Measurements from ENCODE around the gene ISG15. TPM values are rescaled to one million over a fixed set of nuclear protein-coding genes. Genes with fewer than 3 reads are reported as not detected.

Gene ISG15
- total RNA-seq, 2 donors from 2014 or later: 81.0 to 197 TPM

Other genes starting within 250 kb of the ISG15 start
- gene SAMD11, start 89.6 kb upstream of the ISG15 start, total RNA-seq: under 1 TPM; 0.12 to 0.17 TPM
- 10 to 100 TPM; 72.7 to 90.0 TPM for gene NOC2L, start 54.2 kb upstream of the ISG15 start, total RNA-seq
- gene KLHL17, start 52.9 kb upstream of the ISG15 start, total RNA-seq: 10 to 100 TPM; 12.7 to 22.8 TPM
- gene PLEKHN1, start 47.0 kb upstream of the ISG15 start, total RNA-seq: 1 to 10 TPM; 1.9 to 2.3 TPM
- not detected for gene PERM1, start 31.4 kb upstream of the ISG15 start, total RNA-seq
- gene HES4, start 13.4 kb upstream of the ISG15 start, total RNA-seq: 1 to 10 TPM; 7.8 to 9.9 TPM
- gene AGRN, start 6.6 kb downstream of the ISG15 start, total RNA-seq: 100 to 1,000 TPM in 1 of 2 donors, 10 to 100 TPM in 1; 69.0 to 112 TPM
- gene RNF223, start 60.8 kb downstream of the ISG15 start, total RNA-seq: under 1 TPM in 1 of 2 donors, not detected in 1; 0.12 TPM
- 10 to 100 TPM; 18.0 to 18.6 TPM for gene C1orf159, start 102.6 kb downstream of the ISG15 start, total RNA-seq
- under 1 TPM in 1 of 2 donors, not detected in 1; 0.36 TPM for gene TTLL10, start 160.4 kb downstream of the ISG15 start, total RNA-seq
- gene TNFRSF18, start 193.1 kb downstream of the ISG15 start, total RNA-seq: 100 to 1,000 TPM; 245 to 324 TPM
- 100 to 1,000 TPM; 268 to 588 TPM for gene TNFRSF4, start 200.7 kb downstream of the ISG15 start, total RNA-seq
- 100 to 1,000 TPM; 188 to 348 TPM for gene SDF4, start 218.5 kb downstream of the ISG15 start, total RNA-seq
- gene B3GALT6, start 218.7 kb downstream of the ISG15 start, total RNA-seq: 10 to 100 TPM; 13.1 to 13.6 TPM
- gene C1QTNF12, start 233.2 kb downstream of the ISG15 start, total RNA-seq: 10 to 100 TPM in 1 of 2 donors, 1 to 10 TPM in 1; 8.1 to 14.2 TPM